Parathyroid adenoma (tissue), 2 donors: ENCODE data around the gene KRT86.

Experiments
- H2AFZ ChIP-seq: fragments of 300-600 bp; sonication (generic); one replicate; pipeline ENCODE4 v1.7.0; 2017; ENCODE audit warnings: antibody characterized with exemption, mild to moderate bottlenecking
- H3K27ac ChIP-seq: fragments of 300-600 bp; sonication (generic); one replicate; pipeline ENCODE4 v1.7.0; 2017
- H3K27me3 ChIP-seq: fragments of 300-600 bp; sonication (generic); one replicate; pipeline ENCODE4 v1.7.0; 2017; ENCODE audit warnings: low read length; ENCODE audit not compliant: control insufficient read depth, insufficient read depth
- H3K36me3 ChIP-seq: fragments of 300-600 bp; sonication (generic); one replicate; pipeline ENCODE4 v1.7.0; 2017; ENCODE audit warnings: low read length; ENCODE audit not compliant: control insufficient read depth, insufficient read depth
- H3K4me1 ChIP-seq: fragments of 300-600 bp; sonication (generic); one replicate; pipeline ENCODE4 v1.7.0; 2017; ENCODE audit warnings: control low read depth
- H3K4me2 ChIP-seq: fragments of 300-600 bp; sonication (generic); one replicate; pipeline ENCODE4 v1.7.0; 2017; ENCODE audit warnings: low read length
- H3K4me3 ChIP-seq: fragments of 300-600 bp; sonication (generic); one replicate; pipeline ENCODE4 v1.7.0; 2017; ENCODE audit warnings: low read depth, low read length
- H3K79me2 ChIP-seq: fragments of 300-600 bp; sonication (generic); one replicate; pipeline ENCODE4 v1.7.0; 2017; ENCODE audit warnings: control low read depth
- H3K9ac ChIP-seq: fragments of 300-600 bp; sonication (generic); one replicate; pipeline ENCODE4 v1.7.0; 2017; ENCODE audit warnings: mild to moderate bottlenecking
- H3K9me3 ChIP-seq: fragments of 300-600 bp; sonication (generic); one replicate; pipeline ENCODE4 v1.7.0; 2017; ENCODE audit warnings: low read length; ENCODE audit not compliant: control insufficient read depth
- CTCF ChIP-seq: fragments of 300-600 bp; sonication (generic); IDR thresholded peaks from one replicate; pipeline ENCODE4 v1.7.0; 2017; ENCODE audit warnings: antibody characterized with exemption, mild to moderate bottlenecking
- donor health status: primary hyperparathyroidism.

KRT86 gene

DNA sequence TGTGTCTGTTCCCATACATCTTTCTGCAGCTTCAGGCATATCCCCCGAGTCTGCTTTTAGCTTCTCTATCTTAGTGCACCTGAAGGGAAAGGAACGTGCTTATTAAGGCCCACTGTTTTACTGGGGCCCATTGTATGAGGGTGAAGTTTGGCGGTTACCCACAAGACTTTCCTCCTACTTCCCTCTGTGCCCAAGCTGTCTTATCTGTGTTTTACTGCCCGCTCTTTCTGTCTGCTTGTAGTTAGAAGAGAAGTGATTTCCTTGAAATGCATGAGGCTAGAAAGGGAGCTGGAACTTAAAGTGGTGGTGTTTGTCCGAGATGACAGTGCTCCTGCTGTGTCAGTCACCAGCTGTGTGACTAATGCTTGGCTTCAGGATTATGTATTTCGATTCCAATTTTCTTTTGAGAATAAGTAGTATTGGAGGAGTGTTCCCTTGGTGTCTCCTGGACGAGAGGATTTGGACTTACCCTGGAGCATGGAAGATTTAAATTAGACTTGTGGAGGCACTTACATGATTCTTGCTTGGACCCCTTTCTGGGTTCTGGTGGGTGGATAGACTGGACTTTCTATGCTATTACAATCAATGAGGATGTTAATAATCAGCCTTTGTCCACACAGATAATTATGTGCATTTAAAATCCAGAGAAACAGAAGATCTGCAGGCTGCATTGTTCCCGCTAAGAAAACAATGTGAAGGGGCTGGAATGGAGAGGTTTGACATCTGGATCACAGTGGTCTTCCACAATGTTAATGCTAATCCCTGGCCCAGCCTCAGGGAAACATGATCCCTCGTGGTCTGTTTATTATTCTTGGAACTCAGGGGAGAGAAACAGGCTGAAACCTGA lies 13.9 kb upstream of the KRT86 start:
- Histone ChIP-seq H3K4me3 (no peak overlapping the region), H3K27me3 (no peaks in the 10 kb centered on the region), H3K27ac (no peak overlapping the region), H3K9ac (no peak overlapping the region), H3K4me1 (peaks cover 8% of the 10 kb centered on the region), H3K36me3 (no peaks in the 10 kb centered on the region), H2AFZ (no peak overlapping the region), H3K79me2 (no peaks in the 10 kb centered on the region), H3K9me3 (no peaks in the 10 kb centered on the region), H3K4me2 (no peak overlapping the region)
- TF ChIP-seq CTCF: no peak

DNA sequence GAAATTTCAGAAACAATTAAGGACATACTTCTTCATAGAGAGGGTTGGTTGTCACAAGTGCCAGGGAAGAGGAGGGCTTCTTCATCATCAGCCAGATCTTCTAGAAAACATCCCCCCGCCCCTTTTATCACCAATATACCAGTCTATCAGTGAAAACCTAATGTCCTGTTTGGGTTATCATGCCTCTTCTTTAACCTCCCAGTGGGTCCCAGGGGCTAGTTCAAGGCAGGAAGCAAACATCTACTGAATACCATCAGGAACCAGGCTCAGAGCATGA lies 13.3 kb upstream of the KRT86 start:
- Histone ChIP-seq H3K9me3 (no peaks in the 10 kb centered on the region), H3K9ac (no peak overlapping the region), H3K4me1 (peaks cover 8% of the 10 kb centered on the region), H3K4me2 (no peak overlapping the region), H3K27me3 (no peaks in the 10 kb centered on the region), H3K27ac (no peak overlapping the region), H3K36me3 (no peaks in the 10 kb centered on the region), H2AFZ (no peak overlapping the region), H3K79me2 (no peaks in the 10 kb centered on the region), H3K4me3 (no peak overlapping the region)
- no peak for TF ChIP-seq CTCF

GRCh38 chr12:52262286-52262685 lies 12.2 kb upstream of the KRT86 start:
- H3K9ac ChIP-seq: no peak overlapping the region
- H2AFZ ChIP-seq: no peak overlapping the region
- H3K4me2 ChIP-seq: no peak overlapping the region
- H3K36me3 ChIP-seq: no peaks in the 10 kb centered on the region
- H3K27me3 ChIP-seq: no peaks in the 10 kb centered on the region
- H3K79me2 ChIP-seq: no peaks in the 10 kb centered on the region
- peaks cover 8% of the 10 kb centered on the region for H3K4me1 ChIP-seq
- H3K27ac ChIP-seq: no peak overlapping the region
- no peaks in the 10 kb centered on the region for H3K9me3 ChIP-seq
- no peak for TF ChIP-seq CTCF
- no peak overlapping the region for H3K4me3 ChIP-seq

GRCh38 chr12:52263761-52264434 lies 10.5 kb upstream of the KRT86 start:
- peaks cover 8% of the 10 kb centered on the region for H3K4me1 ChIP-seq
- H3K4me3 ChIP-seq: no peak overlapping the region
- no peak overlapping the region for H3K27ac ChIP-seq
- no peaks in the 10 kb centered on the region for H3K9me3 ChIP-seq
- H3K79me2 ChIP-seq: no peaks in the 10 kb centered on the region
- H3K4me2 ChIP-seq: no peak overlapping the region
- no peak for TF ChIP-seq CTCF
- H3K36me3 ChIP-seq: no peaks in the 10 kb centered on the region
- no peak overlapping the region for H3K9ac ChIP-seq
- H3K27me3 ChIP-seq: no peaks in the 10 kb centered on the region
- H2AFZ ChIP-seq: no peak overlapping the region

DNA sequence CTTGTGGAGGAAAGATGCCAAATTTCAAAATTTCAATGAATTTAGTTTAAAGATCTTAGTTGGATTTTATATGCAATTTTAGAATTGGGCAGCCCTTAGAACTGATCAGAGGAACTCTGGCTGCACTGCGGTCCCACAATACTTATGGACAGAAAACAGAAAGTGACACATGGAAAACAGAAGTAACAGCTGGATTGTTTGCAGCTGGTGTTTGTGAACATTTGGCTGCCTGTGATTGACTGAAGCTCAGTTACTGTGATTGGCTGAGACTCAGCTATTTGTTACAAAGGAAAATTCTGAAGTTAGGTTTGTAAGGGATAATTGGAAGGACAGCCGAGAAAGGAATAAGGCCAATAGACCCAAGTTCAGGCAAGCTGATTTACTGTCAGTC lies 10.0 kb upstream of the KRT86 start:
- Histone ChIP-seq H2AFZ (no peak overlapping the region), H3K27me3 (no peaks in the 10 kb centered on the region), H3K27ac (no peak overlapping the region), H3K4me1 (peaks cover 8% of the 10 kb centered on the region), H3K9ac (no peak overlapping the region), H3K79me2 (no peaks in the 10 kb centered on the region), H3K4me2 (no peak overlapping the region), H3K36me3 (no peaks in the 10 kb centered on the region), H3K4me3 (no peak overlapping the region), H3K9me3 (no peaks in the 10 kb centered on the region)
- no peak for TF ChIP-seq CTCF
